22Rv1 (cell line): ENCODE results near the gene EIF2S1.

Source experiments
- H3K27ac ChIP-seq: fragments of 450-650 bp; 2 replicates; pipeline ENCODE4 v1.5.1; 2017
- CTCF ChIP-seq: fragments of 450-650 bp; IDR thresholded peaks from 2 replicates; pipeline ENCODE4 v1.5.1; 2017; ENCODE audit warnings: mild to moderate bottlenecking
- ZFX ChIP-seq: fragments of 450-650 bp; IDR thresholded peaks from 2 replicates; pipeline ENCODE4 v1.6.1; 2017; ENCODE audit warnings: antibody characterized with exemption, borderline replicate concordance

The EIF2S1 gene

GRCh38 chr14:67357969-67358354 is 2.2 kb upstream of the EIF2S1 start:
- no peak for TF ChIP-seq CTCF
- TF ChIP-seq ZFX: no peak

GRCh38 chr14:67358924-67359774 is 979 bp upstream of the EIF2S1 start:
- H3K27ac ChIP-seq: peak overlapping the region; percentile 86
- TF ChIP-seq ZFX (no peak), CTCF (no peak)

More at GRCh38 chr14:67357969-67358354, 2.2 kb upstream of the EIF2S1 start:
- H3K27ac ChIP-seq: no peak overlapping the region

GRCh38 chr14:67360470-67361206 is 510 bp downstream of the EIF2S1 start:
- peak overlapping the region; percentile 86 for H3K27ac ChIP-seq
- TF ChIP-seq ZFX: no peak
- no peak for TF ChIP-seq CTCF

- TF ChIP-seq ZFX: no peak
- TF ChIP-seq CTCF: no peak
- no peak overlapping the region for H3K27ac ChIP-seq
Measured at GRCh38 chr14:67365476-67365875, 5.3 kb downstream of the EIF2S1 start.

GRCh38 chr14:67370830-67371229 is 10.7 kb downstream of the EIF2S1 start:
- TF ChIP-seq ZFX (no peak), CTCF (no peak)
- peak overlapping the region; percentile 61 for H3K27ac ChIP-seq

GRCh38 chr14:67371247-67372148 is 11.4 kb downstream of the EIF2S1 start:
- H3K27ac ChIP-seq: peak overlapping the region; percentile 61
- TF ChIP-seq ZFX: no peak
- no peak for TF ChIP-seq CTCF
